Motor neuron (in vitro differentiated cells): ENCODE data around the gene ROPN1. TPM values are rescaled to one million over a fixed set of nuclear protein-coding genes. Genes with fewer than 3 reads are reported as not detected.

Experiments
- ATAC-seq, 8 experiments: fragments of 200-7000 bp; cut with Tn5 transposase; replicated peaks in 6 of 8; 2 replicates each; pipeline ENCODE4 v1.8.0; 2021; ENCODE audit warnings: mild to moderate bottlenecking in 8 of 8, moderate library complexity in 8 of 8
- H3K27ac ChIP-seq, 2 donors: fragments of 250-450 bp; sonication (Bioruptor Pico); 2 replicates each; pipeline ENCODE4 v1.9.0; 2021; ENCODE audit warnings: antibody characterized with exemption in 2 of 2, mild to moderate bottlenecking in 2 of 2, moderate library complexity in 1 of 2
- H3K4me1 ChIP-seq, 2 donors: fragments of 250-450 bp; sonication (Bioruptor Pico); replicated peaks in 1 of 2; 2 replicates each; pipeline ENCODE4 v1.6.1; 2021; ENCODE audit warnings: antibody characterized with exemption in 2 of 2, mild to moderate bottlenecking in 2 of 2, moderate library complexity in 1 of 2
- H3K4me3 ChIP-seq, 5 donors: fragments of 250-450 bp; sonication (Bioruptor Pico); 2 replicates each; pipeline ENCODE4 v1.9.0; 2021; ENCODE audit warnings: antibody characterized with exemption in 5 of 5, mild to moderate bottlenecking in 5 of 5, moderate library complexity in 4 of 5
- WGBS, 10 experiments: fragments of 450-650 bp; shearing (Covaris generic); methylation state at CpG; one replicate each; pipeline ENCODE4 v1.0.0; 2022; 5-methylcytosine and 5-hydroxymethylcytosine counted together
- in situ Hi-C, 9 experiments: fragments of 400-800 bp; cut with MboI; loops; one replicate each; pipeline ENCODE4 v1.15.0; 2021; ENCODE audit warnings: low sequenced_read_pairs in 9 of 9, low pct_unique_long_range_greater_than_20kb in 2 of 9; ENCODE audit not compliant: unreplicated experiment in 9 of 9
- total RNA-seq, 8 experiments: library from RNA; unstranded; fragments of 300-600 nt; gene quantifications; 2 replicates each; pipeline versions ENCODE4 v1.2.3 to v1.2.4, GENCODE V29; 2022

ROPN1 gene
- total RNA-seq, 8 experiments from 2014 or later = 0.05 to 3.9 (median 0.20) TPM; not detected in 2

GRCh38 chr3:123930445-123930844, 61.5 kb downstream of the ROPN1 start:
- Histone ChIP-seq H3K4me3 (no peak overlapping the region), H3K27ac (no peak overlapping the region), H3K4me1 (no peaks in the 10 kb centered on the region)
- in situ Hi-C loops = no loop called here
- ATAC-seq = peak in 2 of 8 experiments; percentile 24 to 54

GRCh38 chr3:123929325-123929724, 62.6 kb downstream of the ROPN1 start:
- in situ Hi-C loops = no loop called here
- 80 to 100% (median 90%) methylated on average over 2 to 9 of the region's 9 CpGs for WGBS, 10 experiments
- H3K4me3 ChIP-seq = no peak overlapping the region
- H3K27ac ChIP-seq = no peak overlapping the region
- H3K4me1 ChIP-seq = no peaks in the 10 kb centered on the region
- no peak for ATAC-seq

- in situ Hi-C loops = no loop called here
- ATAC-seq = no peak
- H3K27ac ChIP-seq = no peak overlapping the region
- H3K4me1 ChIP-seq = no peaks in the 10 kb centered on the region
- no peak overlapping the region for H3K4me3 ChIP-seq
Observed at GRCh38 chr3:123926396-123926795, 65.5 kb downstream of the ROPN1 start.

GRCh38 chr3:123920868-123921267, 71.1 kb downstream of the ROPN1 start:
- Histone ChIP-seq H3K4me1 (no peaks in the 10 kb centered on the region), H3K27ac (no peak overlapping the region), H3K4me3 (no peak overlapping the region)
- no peak for ATAC-seq
- in situ Hi-C loops = no loop called here

GRCh38 chr3:123920383-123920782, 71.5 kb downstream of the ROPN1 start:
- H3K4me1 ChIP-seq = no peaks in the 10 kb centered on the region
- no peak for ATAC-seq
- H3K27ac ChIP-seq = no peak overlapping the region
- H3K4me3 ChIP-seq = no peak overlapping the region
- in situ Hi-C loops = no loop called here
- WGBS, 10 experiments = 75 to 100% (median 100%) methylated on average over 1 of the region's 1 CpG; no CpG with 5 or more reads in 2 of the 10 experiments

GRCh38 chr3:123919353-123919752, 72.6 kb downstream of the ROPN1 start:
- no peak for ATAC-seq
- in situ Hi-C loops = no loop called here
- WGBS, 10 experiments = 83 to 100% (median 92%) methylated on average over 1 to 3 of the region's 3 CpGs; no CpG with 5 or more reads in 3 of the 10 experiments

More at GRCh38 chr3:123919353-123919752, 72.6 kb downstream of the ROPN1 start:
- Histone ChIP-seq H3K27ac (no peak overlapping the region), H3K4me3 (no peak overlapping the region), H3K4me1 (no peaks in the 10 kb centered on the region)

Other genes with a start within 250 kb of the ROPN1 start
- 10 to 100 TPM in 2 of 8 experiments, 1 to 10 TPM in 6; 1.8 to 18.7 (median 6.1) TPM for gene MYLK, start 107.8 kb downstream of the ROPN1 start, total RNA-seq
- 100 to 1,000 TPM in 1 of 8 experiments, 10 to 100 TPM in 7; 26.1 to 113 (median 49.4) TPM for gene CCDC14, start 30.9 kb downstream of the ROPN1 start, total RNA-seq
- gene KALRN, start 41.2 kb upstream of the ROPN1 start, total RNA-seq = 10 to 100 TPM in 6 of 8 experiments, 1 to 10 TPM in 2; 6.1 to 72.1 (median 37.1) TPM